H1 (cell line): Measurements from ENCODE around the gene ZNF726. TPM values are rescaled to one million over a fixed set of nuclear protein-coding genes. Genes with fewer than 3 reads are reported as not detected.

ENCODE experiments used
- CTCF ChIA-PET: fragments of 300-600 bp; sonication (Branson Sonifier 250); formaldehyde crosslinking; loops from one replicate; lab custom pipeline; 2021; ENCODE audit not compliant: partially characterized antibody; lab: Charles Lee
- POLR2A ChIA-PET: fragments of 300-600 bp; sonication (Branson Sonifier 250); formaldehyde crosslinking; loops from one replicate; lab custom pipeline; 2021; ENCODE audit warnings: inconsistent platforms; ENCODE audit not compliant: partially characterized antibody; lab: Charles Lee
- DNase-seq, 2 experiments: peaks; one replicate each; pipeline versions ENCODE4 v3.0.0 to v3.0.0-alpha.2; 2010 to 2022; ENCODE audit warnings: low spot score in 2 of 2, low read depth in 1 of 2, mixed read lengths in 1 of 2
- FAIRE-seq: peaks from 2 replicates; lab custom pipeline; 2011; peaks lifted over from hg19 to GRCh38; lab: Jason Lieb, UNC
- H2AFZ ChIP-seq: 2 replicates; pipeline ENCODE4 v1.8.1; 2012; ENCODE audit warnings: low read length, inconsistent platforms
- H2AK5ac ChIP-seq: 2 replicates; pipeline ENCODE4 v1.6.1; 2013; ENCODE audit warnings: low read depth, low read length
- H2BK120ac ChIP-seq: replicated peaks from 2 replicates; pipeline ENCODE3; 2013; ENCODE audit warnings: low read depth, low read length, inconsistent platforms
- H2BK12ac ChIP-seq: 2 replicates; pipeline ENCODE4 v1.6.1; 2013; ENCODE audit warnings: low read depth, low read length
- H2BK15ac ChIP-seq: 2 replicates; pipeline ENCODE4 v1.6.1; 2013; ENCODE audit warnings: low read length
- H2BK20ac ChIP-seq: 2 replicates; pipeline ENCODE4 v1.6.1; 2013; ENCODE audit warnings: low read length
- H2BK5ac ChIP-seq: 2 replicates; pipeline ENCODE4 v1.6.1; 2013; ENCODE audit warnings: low read depth, low read length
- H3K14ac ChIP-seq: 2 replicates; pipeline ENCODE4 v1.6.1; 2013; ENCODE audit warnings: inconsistent platforms; ENCODE audit not compliant: insufficient read length
- H3K18ac ChIP-seq: 2 replicates; pipeline ENCODE4 v1.6.1; 2013; ENCODE audit warnings: low read length; ENCODE audit errors: extremely low read depth
- H3K23ac ChIP-seq: 2 replicates; pipeline ENCODE4 v1.6.1; 2013; ENCODE audit warnings: inconsistent platforms; ENCODE audit not compliant: insufficient read length
- H3K23me2 ChIP-seq: 2 replicates; pipeline ENCODE4 v1.6.1; 2013; ENCODE audit warnings: low read depth, low read length
- H3K27ac ChIP-seq: 2 replicates; pipeline ENCODE4 v1.6.1; 2011; ENCODE audit warnings: low read depth, low read length, inconsistent platforms
- H3K27me3 ChIP-seq, 4 experiments: replicated peaks in 1 of 4; 1 replicate in 1 of 4; 2 replicates in 3 of 4; pipeline versions ENCODE4 v1.6.1 to v1.8.1; 2011 to 2013; ENCODE audit warnings: low read length in 3 of 4, mild to moderate bottlenecking in 3 of 4, inconsistent platforms in 2 of 4, mixed read lengths in 2 of 4, moderate library complexity in 1 of 4; ENCODE audit not compliant: control insufficient read depth in 3 of 4, insufficient read depth in 3 of 4; ENCODE audit errors: extremely low read depth in 1 of 4
- H3K36me3 ChIP-seq, 4 experiments: 2 replicates each; pipeline versions ENCODE4 v1.6.1 to v1.8.1; 2011 to 2013; ENCODE audit warnings: mild to moderate bottlenecking in 4 of 4, low read length in 3 of 4, moderate library complexity in 2 of 4, control low read depth in 1 of 4, inconsistent platforms in 1 of 4; ENCODE audit not compliant: insufficient read depth in 4 of 4, control insufficient read depth in 2 of 4
- H3K4ac ChIP-seq: replicated peaks from 2 replicates; pipeline ENCODE3; 2013; ENCODE audit warnings: low read length, low read depth, mixed read lengths, inconsistent platforms; ENCODE audit not compliant: insufficient read length
- H3K4me1 ChIP-seq, 4 experiments: replicated peaks in 1 of 4; 1 replicate in 1 of 4; 2 replicates in 3 of 4; pipeline versions ENCODE4 v1.6.1 to v1.8.1; 2011 to 2013; ENCODE audit warnings: low read length in 3 of 4, inconsistent platforms in 2 of 4, mixed read lengths in 1 of 4; ENCODE audit not compliant: insufficient read depth in 4 of 4, control insufficient read depth in 3 of 4
- H3K4me2 ChIP-seq, 2 experiments: 2 replicates each; pipeline versions ENCODE4 v1.6.1 to v1.8.1; 2011 to 2013; ENCODE audit warnings: low read depth in 2 of 2, low read length in 2 of 2, control low read depth in 1 of 2, inconsistent platforms in 1 of 2, mild to moderate bottlenecking in 1 of 2; ENCODE audit not compliant: insufficient read depth in 1 of 2
- H3K4me3 ChIP-seq, 4 experiments: fragments of 200-600, 300-600 bp in 1 of 4; sonication (generic), shearing (Covaris generic), sonication (Bioruptor Twin) in 1 of 4; 2 replicates each; pipeline versions ENCODE4 v1.5.1 to v1.8.1; 2011 to 2016; ENCODE audit warnings: low read length in 4 of 4, low read depth in 3 of 4, control low read depth in 2 of 4, inconsistent platforms in 2 of 4, mild to moderate bottlenecking in 2 of 4, mixed read lengths in 1 of 4, moderate library complexity in 1 of 4; ENCODE audit not compliant: insufficient read depth in 2 of 4; ENCODE audit errors: extremely low read depth in 1 of 4
- H3K56ac ChIP-seq: replicated peaks from 2 replicates; pipeline ENCODE3; 2013; ENCODE audit warnings: low read depth, mild to moderate bottlenecking, mixed read lengths, low read length, inconsistent platforms; ENCODE audit not compliant: insufficient read length
- H3K79me1 ChIP-seq: 2 replicates; pipeline ENCODE4 v1.6.1; 2013; ENCODE audit warnings: low read depth, low read length, control low read depth
- H3K79me2 ChIP-seq, 2 experiments: 2 replicates each; pipeline versions ENCODE4 v1.6.1 to v1.8.1; 2012 to 2013; ENCODE audit warnings: low read length in 2 of 2, mild to moderate bottlenecking in 2 of 2, inconsistent platforms in 1 of 2; ENCODE audit not compliant: insufficient read depth in 2 of 2, control insufficient read depth in 1 of 2
- H3K9ac ChIP-seq, 4 experiments: replicated peaks in 1 of 4; 1 replicate in 1 of 4; 2 replicates in 3 of 4; pipeline versions ENCODE4 v1.6.1 to v1.8.1; 2011 to 2013; ENCODE audit warnings: low read depth in 3 of 4, low read length in 3 of 4, control low read depth in 2 of 4, mild to moderate bottlenecking in 2 of 4, moderate library complexity in 2 of 4, inconsistent platforms in 1 of 4; ENCODE audit errors: extremely low read depth in 1 of 4
- H3K9me3 ChIP-seq, 2 experiments: 2 replicates each; pipeline versions ENCODE4 v1.6.1 to v1.8.1; 2012 to 2013; ENCODE audit warnings: mild to moderate bottlenecking in 2 of 2, moderate library complexity in 2 of 2, control low read depth in 1 of 2, inconsistent platforms in 1 of 2, low read depth in 1 of 2, low read length in 1 of 2, mixed read lengths in 1 of 2; ENCODE audit not compliant: insufficient read depth in 2 of 2
- H4K20me1 ChIP-seq, 2 experiments: replicated peaks in 1 of 2; 2 replicates each; pipeline versions ENCODE3 to v1.8.1; 2011 to 2013; ENCODE audit warnings: inconsistent platforms in 2 of 2, low read length in 2 of 2, mild to moderate bottlenecking in 1 of 2; ENCODE audit not compliant: insufficient read depth in 2 of 2, control insufficient read depth in 1 of 2
- H4K5ac ChIP-seq: 2 replicates; pipeline ENCODE4 v1.6.1; 2013; ENCODE audit warnings: low read length, low read depth, mixed read lengths, inconsistent platforms; ENCODE audit not compliant: insufficient read length
- H4K8ac ChIP-seq: 2 replicates; pipeline ENCODE4 v1.8.0; 2013; ENCODE audit warnings: mild to moderate bottlenecking, moderate library complexity, low read length, inconsistent platforms; ENCODE audit not compliant: insufficient read depth; ENCODE audit errors: extremely low read depth
- H4K91ac ChIP-seq: replicated peaks from 2 replicates; pipeline ENCODE3; 2013; ENCODE audit warnings: low read length, mixed read lengths, inconsistent platforms; ENCODE audit not compliant: insufficient read length
- CREB1 ChIP-seq: IDR thresholded peaks from 2 replicates; pipeline ENCODE4 v1.6.1; 2012; ENCODE audit warnings: inconsistent platforms
- FOSL1 ChIP-seq: IDR thresholded peaks from 2 replicates; pipeline ENCODE4 v1.6.1; 2011; ENCODE audit warnings: mild to moderate bottlenecking, low read depth, low read length, moderate library complexity; ENCODE audit not compliant: insufficient read depth
- WGBS, 2 experiments: shearing (Covaris generic) in 1 of 2; methylation state at CpG; one replicate each; pipeline versions ENCODE4 v1.1.6 to v1.1.7; 2013 to 2015; ENCODE audit warnings: low lambda C conversion rate in 2 of 2, mixed read lengths in 2 of 2, inconsistent platforms in 1 of 2, low coverage in 1 of 2, missing lambda C conversion rate in 1 of 2; ENCODE audit not compliant: insufficient replicate concordance in 2 of 2, insufficient coverage in 1 of 2, insufficient read length in 1 of 2; ENCODE audit errors: extremely low coverage in 1 of 2, missing lambda C conversion rate in 1 of 2; 5-methylcytosine and 5-hydroxymethylcytosine counted together
- polyA plus RNA-seq, 7 experiments: library from polyadenylated mRNA; depleted of rRNA in 3 of 7; stranded (reverse) in 5 of 7; unstranded in 2 of 7; fragments of >200 nt in 5 of 7; fragments of 200-250 nt in 2 of 7; gene quantifications; 1 replicate in 5 of 7; 2 replicates in 1 of 7; 4 replicates in 1 of 7; pipeline versions ENCODE4 v1.2.1 to v1.2.3, GENCODE V29; 2011 to 2013; ENCODE audit warnings: missing spikeins in 2 of 7, mixed read lengths in 2 of 7
- total RNA-seq: library from RNA; stranded (reverse); fragmentation: NEBNext Ultra II Directional; extraction: Animal tissue kit (Norgen Biotek cat#: 25700); gene quantifications from 2 replicates; pipeline ENCODE4 v1.2.1, GENCODE V29; 2021
- TF ChIP-seq, protein P1 (sequence below): IDR thresholded peaks from 2 replicates; pipeline ENCODE4 v1.6.1; 2012; ENCODE audit warnings: low read length, inconsistent platforms

Gene ZNF726
- total and polyA plus RNA-seq, 2 of the 8 experiments (the other 6 are each of a cell fraction or from before 2014, with no cell fraction given), result not detected

DNA sequence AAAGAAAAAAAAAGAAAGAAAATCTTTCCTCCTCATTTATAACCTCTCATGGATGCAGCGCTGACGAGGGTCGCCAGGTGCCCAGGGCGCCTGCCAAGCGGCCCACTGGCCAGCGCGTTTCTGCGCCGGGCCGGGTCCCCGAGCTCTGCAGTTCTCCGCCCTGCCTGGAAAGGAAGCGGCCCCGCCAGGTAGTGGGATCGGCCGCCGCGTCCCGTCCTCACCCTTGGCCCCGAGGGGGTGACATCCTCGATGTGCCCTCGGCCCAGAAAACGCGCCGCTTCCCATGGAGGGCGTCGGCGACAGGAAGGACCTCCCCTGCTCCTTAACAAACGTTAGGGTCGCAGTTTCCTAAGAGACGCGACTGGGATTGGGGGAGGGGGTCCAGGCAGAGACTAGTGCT is 56.9 kb downstream of the ZNF726 start:
- Histone ChIP-seq H3K9ac (no peak overlapping the region), H3K4me3 (no peak overlapping the region), H3K9me3 (peaks cover 48 to 86% of the 10 kb centered on the region in 2 experiments), H3K79me2 (no peaks in the 10 kb centered on the region), H3K4me2 (no peak overlapping the region), H4K20me1 (no peaks in the 10 kb centered on the region), H4K8ac (no peak overlapping the region), H4K91ac (no peak overlapping the region), H2BK20ac (no peak overlapping the region), H3K4me1 (no peaks in the 10 kb centered on the region), H2BK15ac (no peak overlapping the region), H3K27me3 (no peaks in the 10 kb centered on the region), H3K79me1 (no peaks in the 10 kb centered on the region), H2BK5ac (no peak overlapping the region), H3K14ac (no peak overlapping the region), H3K36me3 (no peaks in the 10 kb centered on the region; a peak in 1 of 8 replicates), H3K56ac (no peak overlapping the region), H2BK120ac (no peak overlapping the region), H3K4ac (no peak overlapping the region), H3K23ac (no peak overlapping the region), H2BK12ac (no peak overlapping the region), H3K23me2 (no peaks in the 10 kb centered on the region; the same call in 1 of the 2 replicates), H3K27ac (no peak overlapping the region), H3K18ac (no peak overlapping the region), H2AFZ (no peak overlapping the region), H4K5ac (no peak overlapping the region), H2AK5ac (no peak overlapping the region)
- FAIRE-seq, result no peak
- TF ChIP-seq FOSL1 (no peak), CREB1 (no peak)
- TF ChIP-seq, protein P1, sequence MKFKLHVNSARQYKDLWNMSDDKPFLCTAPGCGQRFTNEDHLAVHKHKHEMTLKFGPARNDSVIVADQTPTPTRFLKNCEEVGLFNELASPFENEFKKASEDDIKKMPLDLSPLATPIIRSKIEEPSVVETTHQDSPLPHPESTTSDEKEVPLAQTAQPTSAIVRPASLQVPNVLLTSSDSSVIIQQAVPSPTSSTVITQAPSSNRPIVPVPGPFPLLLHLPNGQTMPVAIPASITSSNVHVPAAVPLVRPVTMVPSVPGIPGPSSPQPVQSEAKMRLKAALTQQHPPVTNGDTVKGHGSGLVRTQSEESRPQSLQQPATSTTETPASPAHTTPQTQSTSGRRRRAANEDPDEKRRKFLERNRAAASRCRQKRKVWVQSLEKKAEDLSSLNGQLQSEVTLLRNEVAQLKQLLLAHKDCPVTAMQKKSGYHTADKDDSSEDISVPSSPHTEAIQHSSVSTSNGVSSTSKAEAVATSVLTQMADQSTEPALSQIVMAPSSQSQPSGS, result no peak
- no peak for DNase-seq
- ChIA-PET POLR2A (no interaction called here), CTCF (no interaction called here)
- 88% methylated on average over 32 of the region's 32 CpGs; no CpG with 5 or more reads in 1 of the 2 experiments for WGBS, 2 experiments
